ENCODE data around the gene CSNK1G1.

Gene CSNK1G1

GRCh38 chr15:64148168-64148567, 207.8 kb downstream of the CSNK1G1 start:
- DNase-seq (ENCODE audit: low spot score) = peak; percentile 8
- Histone ChIP-seq H3K4me3 (no peak overlapping the region), H3K27ac (no peak overlapping the region)
- no peak for TF ChIP-seq CTCF (IDR thresholded peaks at IDR 0.05)

DNA sequence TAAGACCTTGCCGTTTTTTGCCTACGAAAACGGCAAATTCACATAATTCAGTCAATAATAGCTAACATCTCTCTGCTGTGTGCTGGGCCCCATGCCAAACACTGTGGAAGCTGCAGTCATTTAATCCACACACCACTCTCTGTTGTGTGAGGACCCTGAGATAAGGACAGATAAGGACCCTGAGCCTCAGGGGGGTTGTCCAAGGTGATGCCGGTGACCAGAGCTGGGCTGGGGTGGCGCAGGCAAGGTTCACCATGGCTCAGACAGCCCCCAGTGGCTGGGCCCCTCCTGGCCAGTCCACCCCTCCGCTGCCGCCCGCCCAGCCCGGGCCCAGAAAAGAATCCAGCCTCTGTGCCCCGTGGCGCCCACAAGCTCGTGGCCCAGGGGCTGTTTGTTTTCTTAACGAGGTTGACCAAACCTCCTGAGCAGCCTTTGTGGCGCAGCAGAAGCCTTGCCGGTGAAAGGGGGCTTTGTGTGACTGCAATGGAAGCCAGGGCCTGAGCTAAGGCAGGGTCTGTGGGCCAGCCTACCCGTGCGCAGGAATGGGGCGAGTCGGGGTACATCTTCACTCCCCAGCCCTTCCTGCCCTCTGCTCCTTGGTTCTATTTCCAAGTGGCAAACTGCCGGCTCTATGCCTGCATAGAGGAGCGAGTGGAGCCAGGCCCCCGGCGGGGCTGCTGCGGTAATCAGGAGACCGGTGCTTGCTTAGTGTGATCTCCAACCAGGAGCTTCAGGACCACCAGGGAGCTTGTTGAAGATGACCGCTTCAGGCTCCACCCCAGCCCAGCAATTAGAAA, 208.9 kb downstream of the CSNK1G1 start:
- no peak overlapping the region for H3K27ac ChIP-seq
- no peak for TF ChIP-seq CTCF (IDR thresholded peaks at IDR 0.05)
- peak; percentile 50 for DNase-seq (ENCODE audit: low spot score)

GRCh38 chr15:64146520-64146884, 209.5 kb downstream of the CSNK1G1 start:
- no peak for TF ChIP-seq CTCF (IDR thresholded peaks at IDR 0.05)
- Histone ChIP-seq H3K4me3 (no peak overlapping the region), H3K27ac (no peak overlapping the region)
- no peak for DNase-seq (ENCODE audit: low spot score)

More for the DNA sequence above, 208.9 kb downstream of the CSNK1G1 start:
- H3K4me3 ChIP-seq = no peak overlapping the region

- H3K4me3 ChIP-seq = no peak overlapping the region
- TF ChIP-seq CTCF (IDR thresholded peaks at IDR 0.05) = no peak
- no peak overlapping the region for H3K27ac ChIP-seq
- DNase-seq (ENCODE audit: low spot score) = peak; percentile 65
Measured at GRCh38 chr15:64146041-64146440, 209.9 kb downstream of the CSNK1G1 start.

DNA sequence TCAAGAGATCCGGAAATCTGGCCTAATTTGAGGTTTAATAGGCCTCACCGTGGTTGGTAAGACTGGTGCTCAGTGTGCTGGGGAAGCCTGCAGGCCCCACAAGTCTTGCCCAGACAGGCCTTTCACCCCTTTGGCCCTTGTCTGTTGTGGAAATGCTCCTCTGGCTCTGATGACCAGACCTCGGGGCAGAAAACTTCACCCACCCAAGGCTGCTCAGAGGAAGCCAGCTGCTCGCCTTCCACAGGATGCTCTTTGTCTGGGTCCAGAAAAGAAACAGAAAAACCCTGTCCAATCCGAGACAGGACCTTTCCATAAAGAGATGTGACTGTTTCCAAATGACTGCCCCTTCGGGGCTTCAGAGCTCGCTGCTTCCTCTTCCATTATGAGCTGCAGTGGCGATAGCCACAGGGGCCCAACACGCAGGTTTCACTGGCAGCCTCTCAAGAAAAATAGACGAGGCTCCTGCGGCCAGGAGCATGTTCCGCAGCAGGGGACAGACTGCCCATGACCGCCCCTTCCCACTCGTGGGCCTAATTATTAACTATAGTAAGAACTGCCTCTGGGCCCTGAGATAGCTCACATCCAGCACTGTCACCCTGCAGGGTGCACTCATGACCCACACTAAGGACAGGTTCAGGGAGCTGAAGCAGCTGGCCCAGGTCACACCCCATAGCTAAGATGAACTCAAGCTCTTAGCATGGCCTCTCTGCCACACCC, 211.2 kb downstream of the CSNK1G1 start:
- TF ChIP-seq CTCF (IDR thresholded peaks at IDR 0.05) = no peak
- DNase-seq (ENCODE audit: low spot score) = no peak
- H3K27ac ChIP-seq = no peak overlapping the region
- H3K4me3 ChIP-seq = no peak overlapping the region

DNA sequence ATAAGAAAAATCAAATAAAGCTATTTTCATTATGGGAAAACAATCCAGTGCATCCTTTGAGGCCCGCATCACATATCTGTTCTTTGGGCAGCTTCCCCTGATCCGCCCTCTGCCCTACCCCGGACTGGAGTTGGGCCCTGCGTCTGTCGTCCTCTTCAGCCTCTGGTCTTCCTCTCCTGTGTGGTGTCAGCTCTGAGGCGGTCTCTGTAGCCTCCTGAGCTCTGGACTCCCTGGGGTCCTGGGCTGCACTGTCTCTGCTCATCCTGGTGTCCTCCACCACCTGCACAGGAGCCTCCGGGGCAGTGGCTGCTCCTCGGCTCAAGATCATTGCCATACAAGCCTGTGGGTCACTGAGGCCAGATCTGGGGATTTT, 211.8 kb downstream of the CSNK1G1 start:
- no peak for TF ChIP-seq CTCF (IDR thresholded peaks at IDR 0.05)
- no peak overlapping the region for H3K4me3 ChIP-seq
- DNase-seq (ENCODE audit: low spot score) = no peak
- H3K27ac ChIP-seq = no peak overlapping the region

DNA sequence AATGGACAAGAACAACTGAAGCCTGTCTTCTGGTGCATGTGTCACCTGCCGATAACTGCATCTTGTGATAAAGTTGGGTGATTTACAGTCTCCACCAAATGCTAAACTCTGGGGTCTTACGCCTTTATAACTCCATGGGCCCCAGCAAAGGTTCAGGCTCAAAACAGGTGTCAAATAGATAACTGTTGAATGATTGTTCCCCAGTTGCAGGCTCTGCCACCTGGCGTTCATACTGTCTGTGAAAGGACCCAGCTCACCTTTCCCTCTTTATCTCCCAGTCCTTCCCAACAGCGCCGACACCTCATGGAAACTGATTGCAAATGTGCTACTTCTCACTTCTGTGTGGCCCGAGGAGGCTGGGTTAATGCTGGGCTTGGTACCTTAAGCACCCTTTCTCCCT, 212.7 kb downstream of the CSNK1G1 start:
- no peak overlapping the region for H3K4me3 ChIP-seq
- DNase-seq (ENCODE audit: low spot score) = no peak

More for the DNA sequence above, 212.7 kb downstream of the CSNK1G1 start:
- no peak for TF ChIP-seq CTCF (IDR thresholded peaks at IDR 0.05)
- H3K27ac ChIP-seq = no peak overlapping the region

All from coronary artery (tissue), 2 donors.